DMS114 treated with DMSO at 0.1 percent for 48 hours (cell line): ENCODE measurements around the gene P3R3URF.
A peak's percentile ranks its signal among the peaks of the same experiment; 100 is the strongest.
"Not testable (repeated sequence)": the region's sequence is repeated elsewhere in the genome, so short reads cannot be mapped to it uniquely, and the experiment has no call there.

Experiments
- DNase-seq: peaks from one replicate; lab custom pipeline; 2025; ENCODE audit not compliant: unreplicated experiment; lab: John Stamatoyannopoulos, UW

The P3R3URF gene

DNA sequence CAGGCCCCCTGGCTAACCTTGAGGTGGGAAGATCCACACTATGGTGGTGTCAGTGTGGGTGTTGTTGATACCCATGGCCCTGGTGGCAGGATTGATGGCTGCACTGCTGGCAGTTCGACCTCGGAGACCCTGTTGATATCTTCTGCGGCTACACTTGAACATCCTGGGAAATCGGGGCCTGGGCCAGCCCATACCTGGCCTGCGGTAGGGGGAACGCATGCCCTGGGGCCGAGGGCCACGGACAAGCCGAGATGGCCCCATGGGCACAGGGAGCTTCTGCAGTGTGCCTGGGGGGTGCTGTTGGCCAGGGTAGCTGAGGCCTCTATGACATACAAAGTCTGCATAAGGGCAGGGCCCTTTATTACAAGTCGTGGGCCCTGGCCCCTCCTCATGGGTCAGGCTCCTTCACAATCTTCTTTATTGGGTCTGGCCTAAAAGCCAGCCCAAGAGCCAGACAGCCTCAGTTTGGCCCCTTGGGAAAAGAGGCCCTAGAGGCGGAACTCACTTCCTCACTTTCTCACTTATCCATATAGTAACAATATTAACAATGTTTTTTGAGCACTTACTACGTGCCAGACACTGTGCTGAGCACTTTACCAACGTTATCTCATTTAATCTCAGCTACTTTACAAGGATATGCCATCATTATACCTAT, at the start of gene P3R3URF:
TSS of gene P3R3URF (minus strand) at position 278 of the 655 bp plus-strand sequence. CDS start at position 261, 17 bp downstream.
- DNase-seq: no peak

DNA sequence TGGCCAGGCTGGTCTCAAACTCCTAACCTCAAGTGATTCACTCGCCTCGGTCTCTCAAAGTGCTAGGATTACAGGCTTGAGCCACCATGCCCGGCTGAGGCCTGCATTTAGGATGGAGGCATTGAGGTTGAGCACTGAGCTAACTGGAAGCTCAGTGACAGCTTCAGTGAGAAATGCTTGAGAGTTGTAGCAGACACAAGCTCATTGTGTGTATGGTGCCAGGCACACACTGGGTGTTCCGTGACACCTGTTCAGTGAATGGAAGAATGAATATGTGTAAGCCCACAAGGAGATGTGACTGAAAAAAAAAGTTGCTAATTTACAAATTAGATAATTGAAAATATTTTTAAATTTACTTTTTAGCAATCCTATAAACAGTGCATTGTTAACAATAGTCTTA, 48.7 kb upstream of the P3R3URF start:
- DNase-seq: no peak

GRCh38 chr1:46223472-46223943, 47.2 kb upstream of the P3R3URF start:
- peak; percentile 60 for DNase-seq

GRCh38 chr1:46223055-46223454, 46.8 kb upstream of the P3R3URF start:
- DNase-seq: not testable (repeated sequence)

- no peak for DNase-seq
Observed at GRCh38 chr1:46221749-46222148, 45.5 kb upstream of the P3R3URF start.

DNA sequence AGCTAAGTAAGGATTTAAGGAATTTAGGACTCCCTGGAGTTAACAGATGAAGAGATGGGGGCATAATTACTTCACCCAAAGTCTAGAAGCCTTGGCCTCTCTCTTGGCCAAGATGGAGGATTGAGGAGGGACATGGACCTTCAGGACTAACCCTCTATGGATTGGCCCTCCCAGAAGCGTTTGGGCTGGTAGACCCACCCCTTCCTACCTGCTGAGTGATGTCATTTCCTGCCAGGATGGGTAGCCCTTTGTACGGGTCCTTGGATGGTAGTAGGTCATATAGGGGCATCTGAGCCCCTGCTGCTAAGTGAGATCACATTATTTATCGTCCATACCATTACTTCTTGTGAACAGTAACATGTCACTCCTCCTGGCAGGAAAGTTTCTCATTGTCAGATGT, 44.5 kb upstream of the P3R3URF start:
- DNase-seq: no peak

DNA sequence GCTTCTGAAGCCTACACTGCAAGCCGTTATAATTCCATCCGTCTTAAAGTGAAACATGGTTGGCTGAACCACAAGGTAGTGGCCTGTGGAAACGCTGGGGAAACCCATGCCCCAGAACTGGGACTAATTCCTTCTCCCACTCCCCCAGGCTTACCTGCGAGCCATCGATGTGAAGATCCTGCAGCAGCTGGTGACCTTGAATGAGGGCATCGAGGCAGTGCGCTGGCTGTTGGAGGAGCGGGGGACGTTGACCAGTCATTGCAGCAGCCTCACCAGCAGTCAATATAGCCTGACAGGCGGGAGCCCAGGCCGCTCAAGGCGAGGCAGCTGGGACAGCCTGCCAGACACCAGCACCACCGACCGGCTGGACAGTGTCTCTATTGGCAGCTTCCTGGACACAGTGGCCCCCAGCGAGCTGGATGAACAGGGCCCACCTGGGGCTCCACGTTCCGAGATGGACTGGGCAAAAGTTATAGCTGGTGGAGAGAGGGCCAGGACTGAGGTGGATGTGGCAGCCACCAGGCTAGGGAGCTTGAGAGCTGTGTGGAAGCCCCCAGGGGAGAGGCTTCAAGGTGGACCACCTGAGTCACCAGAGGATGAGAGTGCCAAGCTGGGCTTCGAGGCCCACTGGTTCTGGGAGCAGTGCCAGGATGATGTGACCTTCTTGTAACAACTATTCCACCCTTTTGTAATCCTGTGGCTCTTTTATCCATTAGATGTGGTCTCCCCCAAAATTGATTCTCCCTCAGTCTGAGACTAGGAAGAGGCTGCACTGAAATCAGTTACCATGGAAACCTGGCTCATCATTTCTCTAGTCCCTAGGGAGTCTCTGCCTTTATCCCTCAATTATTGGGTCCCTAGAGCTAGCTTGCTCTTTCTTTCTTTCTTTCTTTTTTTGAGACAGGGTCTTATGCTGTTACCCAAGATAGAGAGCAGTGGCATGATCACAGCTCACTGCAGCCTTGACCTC, 43.5 kb upstream of the P3R3URF start:
- DNase-seq: no peak

DNA sequence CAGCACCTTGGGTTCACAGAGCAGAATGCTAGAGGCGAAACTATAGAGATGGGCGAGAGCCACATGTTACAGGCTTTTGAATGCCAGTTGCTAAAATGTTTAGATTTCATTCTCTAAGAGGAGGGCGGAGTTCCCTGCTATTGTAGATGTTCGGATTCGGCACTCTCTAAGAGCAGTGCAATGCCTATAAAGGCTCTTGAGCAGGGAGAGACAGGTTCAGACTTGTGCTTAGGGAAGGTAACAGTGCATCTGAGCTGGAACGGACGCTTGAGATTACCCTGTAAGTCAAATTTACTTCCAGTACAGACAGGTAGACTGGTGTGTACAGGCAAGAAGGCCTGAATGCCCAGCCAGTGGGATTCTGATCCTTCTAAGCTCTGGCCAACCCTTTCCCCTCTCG, 42.2 kb upstream of the P3R3URF start:
- no peak for DNase-seq

DNA sequence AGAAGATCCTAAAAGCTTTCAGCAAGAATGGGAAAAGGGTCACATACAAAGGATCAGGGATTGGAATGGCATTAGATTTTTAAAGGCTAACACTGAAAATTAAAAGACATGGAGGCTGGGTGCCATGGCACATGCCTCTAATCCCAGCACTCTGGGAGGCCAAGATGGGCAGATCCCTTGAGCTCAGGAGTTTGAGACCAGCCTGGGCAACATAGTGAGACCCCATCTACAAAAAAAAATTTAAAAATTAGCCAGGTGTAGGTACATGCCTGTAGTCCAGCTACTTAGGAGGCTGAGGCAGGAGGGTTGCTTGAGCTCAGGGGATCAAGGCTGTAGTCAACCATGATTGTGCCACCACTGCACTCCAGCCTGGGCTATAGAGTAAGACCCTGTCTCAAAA, 39.2 kb upstream of the P3R3URF start:
- DNase-seq: no peak

DNA sequence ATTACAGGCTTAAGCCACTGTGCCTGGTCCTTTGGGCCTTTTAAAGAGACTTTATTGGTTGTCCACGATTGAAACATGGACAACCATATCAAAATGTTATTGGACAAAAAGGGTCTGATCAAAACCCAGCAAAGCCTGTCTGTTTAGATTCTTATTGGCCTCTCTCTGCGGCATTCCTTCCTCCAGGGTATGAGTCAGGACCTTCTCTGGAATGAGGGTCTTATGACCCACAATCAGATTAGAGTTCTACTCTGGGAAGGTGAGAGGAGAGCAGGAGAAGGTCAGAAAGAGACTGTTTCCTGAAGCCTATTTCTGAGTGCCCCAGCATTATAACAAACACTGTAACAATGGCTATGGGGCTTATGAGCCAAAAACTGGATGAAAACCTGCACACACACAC, 34.8 kb upstream of the P3R3URF start:
- DNase-seq: no peak

- DNase-seq: no peak
Observed at GRCh38 chr1:46210561-46210960, 34.3 kb upstream of the P3R3URF start.

DNA sequence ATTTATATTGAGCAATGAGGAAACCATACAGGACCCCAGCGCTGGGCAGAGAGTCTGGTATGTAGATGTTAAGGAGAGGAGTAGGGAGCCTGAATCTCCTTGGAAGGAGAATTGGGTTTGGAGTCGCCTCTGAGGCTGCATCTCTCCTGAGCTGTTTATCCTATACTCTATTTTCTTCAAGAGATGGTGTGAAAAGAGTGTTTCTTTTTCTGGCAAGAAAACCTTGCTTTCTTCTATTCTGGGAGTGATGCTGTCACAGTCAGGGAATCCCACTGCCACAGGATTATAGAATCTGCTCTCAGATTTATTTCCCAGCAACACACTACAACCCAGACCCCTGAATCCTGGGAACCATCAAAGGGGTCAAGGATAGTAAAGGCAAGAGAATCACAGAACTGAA, 30.1 kb upstream of the P3R3URF start:
- DNase-seq: no peak

DNA sequence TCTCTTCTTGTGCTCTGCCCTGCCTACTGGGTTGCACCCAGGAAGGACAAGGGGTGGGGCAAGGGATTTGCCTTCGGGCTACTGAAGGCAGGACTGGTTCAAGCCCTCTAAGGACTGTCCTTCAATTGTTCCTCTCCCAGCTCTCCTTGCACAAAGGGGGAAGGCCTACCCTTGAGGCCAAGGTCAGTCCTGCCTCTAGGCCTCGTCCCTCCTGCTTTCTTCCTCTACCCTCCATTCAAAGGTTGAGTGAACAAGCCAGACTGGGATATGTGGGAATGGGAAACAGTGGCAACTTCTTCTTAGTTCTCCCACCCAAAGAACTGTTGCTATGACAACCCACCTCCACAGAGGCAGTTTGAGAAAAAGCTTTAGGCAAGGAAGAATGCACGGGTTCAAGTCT, 29.5 kb upstream of the P3R3URF start:
- DNase-seq: no peak

GRCh38 chr1:46205141-46205540, 28.9 kb upstream of the P3R3URF start:
- no peak for DNase-seq

GRCh38 chr1:46204406-46204742, 28.1 kb upstream of the P3R3URF start:
- DNase-seq: no peak

GRCh38 chr1:46203738-46204405, 27.6 kb upstream of the P3R3URF start:
- DNase-seq: no peak

DNA sequence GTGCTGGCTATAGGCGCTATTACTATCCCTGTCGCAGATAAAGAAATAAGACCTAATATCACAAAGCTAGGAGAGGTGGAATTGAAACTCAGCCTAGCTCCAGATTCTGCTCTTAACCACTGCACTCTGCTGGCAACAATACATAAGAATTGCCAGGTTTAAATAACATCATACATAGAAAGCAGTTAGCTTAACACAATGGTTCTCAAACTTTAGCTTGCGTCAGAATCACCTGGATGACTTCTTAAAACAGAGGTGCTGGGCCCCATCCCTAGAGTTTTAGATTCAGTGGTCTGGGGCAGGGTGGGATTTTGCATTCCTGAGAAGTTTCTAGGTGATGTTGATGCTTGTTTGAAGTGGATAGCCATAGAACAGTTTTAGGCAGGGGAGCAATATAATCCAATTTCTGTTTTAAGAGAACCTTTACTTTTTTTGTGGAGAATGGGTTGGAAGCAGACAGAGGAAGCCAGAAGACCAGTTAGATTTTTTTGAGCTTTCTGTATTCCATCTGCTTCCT, 23.0 kb upstream of the P3R3URF start:
- no peak for DNase-seq

DNA sequence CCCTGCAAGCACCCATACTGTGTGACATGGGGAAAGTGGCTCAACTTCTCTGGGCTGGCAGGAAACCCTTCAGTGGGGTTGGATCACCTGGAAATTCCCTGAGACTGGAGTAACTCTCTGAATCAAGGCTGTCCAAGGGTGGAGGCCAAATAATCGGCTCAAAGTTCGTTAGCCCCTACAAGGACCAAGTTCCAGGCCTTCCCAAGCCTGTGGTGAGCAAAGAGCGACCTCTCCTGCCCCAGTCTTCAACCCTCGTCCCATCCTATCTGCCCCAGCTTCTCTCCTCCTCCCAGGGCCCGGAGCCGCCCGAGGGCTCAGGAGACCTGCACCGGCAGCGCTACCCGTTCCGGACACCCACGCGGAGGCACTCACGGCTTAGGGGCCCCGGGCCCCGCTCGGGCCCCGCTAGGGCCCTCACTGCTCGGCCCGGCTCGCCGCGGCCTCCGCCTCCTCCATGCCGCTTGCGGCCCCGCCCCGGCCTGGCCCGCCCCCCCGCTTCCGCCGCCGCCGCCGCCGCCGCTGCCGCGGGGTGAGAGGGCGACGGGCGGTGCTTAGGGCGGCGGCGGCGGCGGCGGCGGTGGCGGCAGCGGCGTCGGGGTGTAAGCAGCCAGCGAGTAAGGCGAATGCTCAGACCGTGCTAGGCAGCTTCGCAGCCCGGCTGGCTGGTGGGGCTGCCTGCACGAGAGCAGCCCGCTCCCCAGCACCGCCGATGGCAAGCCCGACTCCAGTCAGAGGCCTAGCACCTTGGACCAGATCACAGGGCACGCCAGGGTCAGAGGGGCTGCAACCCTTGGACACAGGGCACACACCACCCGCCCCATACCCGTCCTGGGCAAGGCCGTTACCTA, 21.9 kb upstream of the P3R3URF start, which contains the start of gene POMGNT1:
TSS of gene POMGNT1 (minus strand) at position 471 of the 848 bp plus-strand sequence. CDS start 613 bp downstream, outside the sequence.
- peak; percentile 29 for DNase-seq

GRCh38 chr1:46197560-46197963, 21.3 kb upstream of the P3R3URF start:
- no peak for DNase-seq

DNA sequence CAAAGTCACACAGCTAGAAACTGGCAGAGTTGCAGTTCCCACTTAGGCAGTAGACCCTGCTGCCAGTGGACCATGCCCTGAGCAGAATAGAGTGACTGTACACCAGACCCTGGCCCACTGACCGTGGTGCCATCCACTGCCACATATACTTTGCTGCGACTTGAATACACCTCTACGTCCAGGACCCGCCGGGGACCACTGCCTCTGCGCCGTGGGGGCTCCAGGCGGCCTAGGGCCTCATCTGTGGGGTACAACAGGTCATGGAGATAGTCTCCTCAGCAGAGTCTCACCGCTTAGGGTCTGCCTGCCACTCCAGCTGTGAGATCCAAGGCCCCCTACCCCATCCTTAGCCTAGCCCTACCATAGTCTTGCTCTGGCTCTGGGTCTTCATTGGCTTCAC, 20.3 kb upstream of the P3R3URF start:
- no peak for DNase-seq
